ENCODE data around the gene PLLP. TPM values are rescaled to one million over a fixed set of nuclear protein-coding genes. Genes with fewer than 3 reads are reported as not detected.

PLLP gene
- total RNA-seq, 1 donor from 2014 or later = 44.0 TPM

DNA sequence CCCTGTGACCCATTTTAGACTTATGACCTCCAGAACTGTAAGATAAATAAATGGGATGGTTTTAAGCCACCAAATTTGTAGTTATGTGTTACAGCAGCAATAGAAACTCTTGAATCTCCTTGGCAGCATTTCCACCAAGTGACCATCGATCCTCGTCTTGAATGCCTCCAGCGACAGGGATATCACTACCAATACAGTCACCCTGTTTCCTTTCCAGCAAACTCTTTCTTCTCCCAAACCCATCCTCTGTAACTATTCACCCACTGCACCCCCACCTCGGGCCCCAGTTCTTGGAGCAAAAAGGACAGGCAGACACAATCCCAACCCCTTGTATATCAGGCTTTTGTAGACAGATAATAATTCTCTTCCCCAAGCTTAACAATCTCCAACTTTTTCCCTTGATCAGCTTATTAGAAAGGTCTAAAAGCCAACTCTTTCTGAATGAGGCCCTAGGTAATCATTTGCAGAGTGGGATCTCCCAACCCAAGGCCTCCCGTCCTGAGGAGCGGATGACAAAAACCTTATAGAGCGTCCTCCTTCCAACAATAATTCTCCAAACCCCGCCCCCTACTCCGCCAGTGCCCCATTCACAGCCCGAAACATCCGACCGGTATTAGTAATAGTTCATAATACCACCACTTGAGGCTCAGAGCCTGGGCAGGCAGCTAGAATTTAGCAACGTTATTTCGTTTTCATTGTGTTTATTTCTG lies 14.7 kb upstream of the PLLP start:
- no peak for DNase-seq (ENCODE audit: extremely low spot score in 2 of 2)
- peak overlapping the region; percentile 46 to 56 for H3K4me3 ChIP-seq

DNA sequence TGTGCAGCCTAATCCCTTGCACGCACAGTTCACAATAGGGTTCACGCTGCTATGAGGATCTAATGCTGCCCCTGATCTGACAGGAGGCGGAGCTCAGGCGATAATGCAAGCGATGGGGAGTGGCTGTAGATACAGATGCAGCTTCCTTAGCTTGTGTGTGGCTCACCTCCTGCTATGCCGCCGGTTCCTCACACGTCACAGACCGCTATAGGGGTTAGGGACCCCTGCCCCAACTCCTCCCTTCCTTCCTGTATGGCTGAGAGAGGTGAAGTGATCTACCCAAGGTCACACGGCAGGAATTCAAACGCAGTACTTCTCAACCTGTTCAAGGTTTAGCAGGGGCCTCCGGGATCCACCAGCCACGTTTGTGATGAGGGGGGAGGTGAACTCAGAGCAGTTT lies 13.4 kb upstream of the PLLP start:
- TF ChIP-seq POLR2AphosphoS5 (IDR thresholded peaks at IDR 0.05; ENCODE audit: insufficient read depth in 1 of 2, low read depth in 1 of 2) = no peak
- TF ChIP-seq POLR2A (IDR thresholded peaks at IDR 0.05) = no peak
- TF ChIP-seq, protein P1, sequence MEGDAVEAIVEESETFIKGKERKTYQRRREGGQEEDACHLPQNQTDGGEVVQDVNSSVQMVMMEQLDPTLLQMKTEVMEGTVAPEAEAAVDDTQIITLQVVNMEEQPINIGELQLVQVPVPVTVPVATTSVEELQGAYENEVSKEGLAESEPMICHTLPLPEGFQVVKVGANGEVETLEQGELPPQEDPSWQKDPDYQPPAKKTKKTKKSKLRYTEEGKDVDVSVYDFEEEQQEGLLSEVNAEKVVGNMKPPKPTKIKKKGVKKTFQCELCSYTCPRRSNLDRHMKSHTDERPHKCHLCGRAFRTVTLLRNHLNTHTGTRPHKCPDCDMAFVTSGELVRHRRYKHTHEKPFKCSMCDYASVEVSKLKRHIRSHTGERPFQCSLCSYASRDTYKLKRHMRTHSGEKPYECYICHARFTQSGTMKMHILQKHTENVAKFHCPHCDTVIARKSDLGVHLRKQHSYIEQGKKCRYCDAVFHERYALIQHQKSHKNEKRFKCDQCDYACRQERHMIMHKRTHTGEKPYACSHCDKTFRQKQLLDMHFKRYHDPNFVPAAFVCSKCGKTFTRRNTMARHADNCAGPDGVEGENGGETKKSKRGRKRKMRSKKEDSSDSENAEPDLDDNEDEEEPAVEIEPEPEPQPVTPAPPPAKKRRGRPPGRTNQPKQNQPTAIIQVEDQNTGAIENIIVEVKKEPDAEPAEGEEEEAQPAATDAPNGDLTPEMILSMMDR (IDR thresholded peaks at IDR 0.05) = no peak
- no peak for DNase-seq (ENCODE audit: extremely low spot score in 2 of 2)
- intact Hi-C loops (cut with DNase I) = no loop called here
- H3K27ac ChIP-seq = no peak overlapping the region
- peaks cover 16% of the 10 kb centered on the region for H3K4me1 ChIP-seq
- H3K36me3 ChIP-seq = no peaks in the 10 kb centered on the region
- H3K4me3 ChIP-seq = no peak overlapping the region
- no peaks in the 10 kb centered on the region for H3K9me3 ChIP-seq
- H3K27me3 ChIP-seq = no peaks in the 10 kb centered on the region

More for the DNA sequence above, 14.7 kb upstream of the PLLP start:
- Histone ChIP-seq H3K27ac (peak overlapping the region; percentile 98), H3K9me3 (no peaks in the 10 kb centered on the region), H3K4me1 (peaks cover 16% of the 10 kb centered on the region), H3K27me3 (no peaks in the 10 kb centered on the region), H3K36me3 (no peaks in the 10 kb centered on the region)
- intact Hi-C loops (cut with DNase I) = no loop called here
- TF ChIP-seq POLR2A (IDR thresholded peaks at IDR 0.05) = no peak
- TF ChIP-seq, protein P1 (IDR thresholded peaks at IDR 0.05) = no peak
- no peak for TF ChIP-seq POLR2AphosphoS5 (IDR thresholded peaks at IDR 0.05; ENCODE audit: insufficient read depth in 1 of 2, low read depth in 1 of 2)

DNA sequence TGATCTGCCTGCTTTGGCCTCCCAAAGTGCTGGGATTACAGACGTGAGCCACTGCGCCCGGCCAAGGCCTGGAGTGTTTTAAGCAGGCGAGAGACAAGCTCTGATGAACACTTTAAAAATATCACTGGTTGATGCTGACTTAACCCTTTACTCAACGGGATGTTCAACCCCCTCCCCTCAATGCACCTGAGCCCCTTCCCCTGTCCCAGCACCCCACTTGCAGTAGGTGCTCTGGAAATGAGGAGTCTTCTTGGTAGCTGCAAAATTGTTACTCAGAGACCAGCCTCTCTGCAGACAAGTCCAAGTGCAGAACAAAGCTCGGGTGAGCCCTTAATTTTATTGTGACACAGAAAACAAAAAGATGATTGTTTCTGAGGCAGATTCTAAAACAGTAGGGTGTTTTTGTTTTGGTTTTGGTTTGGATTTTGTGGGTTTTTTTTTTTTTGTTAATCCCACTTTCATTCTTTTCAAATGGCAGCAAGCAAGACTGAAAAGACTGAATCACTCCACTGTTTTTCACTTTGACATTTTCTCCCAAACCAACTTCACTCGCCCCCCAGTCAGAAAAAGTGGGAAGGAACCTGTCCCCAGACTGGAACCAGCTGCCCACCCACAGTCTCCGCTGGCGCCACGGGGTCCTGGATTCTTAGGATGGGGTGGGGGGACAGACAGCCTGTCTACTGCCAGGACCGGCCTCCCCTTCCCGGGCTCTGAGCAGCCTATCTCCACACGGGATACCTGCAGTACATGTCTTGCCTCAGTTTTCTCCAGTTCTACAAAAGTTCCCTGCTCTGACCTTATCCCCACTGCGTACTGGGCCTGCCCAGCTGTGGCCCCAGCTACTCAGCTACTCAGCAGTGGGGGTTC lies 5.2 kb upstream of the PLLP start:
- no peak overlapping the region for H3K27ac ChIP-seq
- H3K36me3 ChIP-seq = no peaks in the 10 kb centered on the region
- H3K4me3 ChIP-seq = no peak overlapping the region
- intact Hi-C loops (cut with DNase I) = no loop called here
- TF ChIP-seq, protein P1 (IDR thresholded peaks at IDR 0.05) = no peak
- TF ChIP-seq POLR2A (IDR thresholded peaks at IDR 0.05) = no peak
- no peak for TF ChIP-seq POLR2AphosphoS5 (IDR thresholded peaks at IDR 0.05; ENCODE audit: insufficient read depth in 1 of 2, low read depth in 1 of 2)
- no peak for DNase-seq (ENCODE audit: extremely low spot score in 2 of 2)
- H3K27me3 ChIP-seq = no peaks in the 10 kb centered on the region
- H3K9me3 ChIP-seq = no peaks in the 10 kb centered on the region
- H3K4me1 ChIP-seq = no peaks in the 10 kb centered on the region

DNA sequence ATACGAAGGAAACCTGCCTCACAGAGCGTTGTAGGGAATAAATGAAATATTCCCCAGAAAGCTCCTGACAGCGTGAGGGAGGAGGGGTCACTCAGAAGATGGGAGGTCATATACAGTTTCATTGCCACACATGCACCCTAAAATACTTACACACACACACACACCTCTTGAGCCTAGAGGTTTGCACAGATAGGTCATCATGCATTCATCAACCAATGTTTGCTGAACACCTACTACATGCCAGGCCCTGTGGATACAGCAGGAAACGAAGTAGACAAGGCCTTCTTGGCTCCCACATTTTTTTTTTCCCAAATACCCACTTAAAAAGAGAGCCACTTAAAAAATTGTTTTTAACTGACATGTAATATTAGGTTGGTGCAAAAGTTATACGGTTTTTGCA lies 907 bp upstream of the PLLP start:
- DNase-seq (ENCODE audit: extremely low spot score in 2 of 2) = no peak
- H3K27ac ChIP-seq = no peak overlapping the region
- H3K9me3 ChIP-seq = no peaks in the 10 kb centered on the region
- H3K27me3 ChIP-seq = no peaks in the 10 kb centered on the region
- TF ChIP-seq POLR2A (IDR thresholded peaks at IDR 0.05) (no peak), POLR2AphosphoS5 (IDR thresholded peaks at IDR 0.05; ENCODE audit: insufficient read depth in 1 of 2, low read depth in 1 of 2) (no peak)
- TF ChIP-seq, protein P1 (IDR thresholded peaks at IDR 0.05) = no peak
- intact Hi-C loops (cut with DNase I) = no loop called here
- no peak overlapping the region for H3K4me3 ChIP-seq
- H3K4me1 ChIP-seq = peaks cover 21% of the 10 kb centered on the region
- no peaks in the 10 kb centered on the region for H3K36me3 ChIP-seq
